ENCODE results near the gene CNN1. TPM values are rescaled to one million over a fixed set of nuclear protein-coding genes. Genes with fewer than 3 reads are reported as not detected.
A peak's percentile ranks its signal among the peaks of the same experiment; 100 is the strongest.

The CNN1 gene
- 29.8 and 32.4 TPM in 2 replicates for total RNA-seq (2021; fragmentation: NEBNext Ultra II Directional; extraction: Animal tissue kit (Norgen Biotek cat#: 25700))
- 50.8 and 62.8 TPM in 2 replicates for polyA plus RNA-seq (2011; rRNA removed)
- polyA plus RNA-seq (2011; cell fraction: cytosol; rRNA removed), result 40.5 TPM
- 23.7 TPM for polyA plus RNA-seq (2011; cell fraction: nucleus; rRNA removed)
- polyA plus RNA-seq (2012, experiment 1 of 2), result 18.1 to 31.2 TPM (median 28.0 TPM) in 4 replicates
- polyA plus RNA-seq (2012, experiment 2 of 2), result 23.3 TPM
- polyA plus RNA-seq (2013, experiment 1 of 2), result 18.4 TPM
- 19.1 TPM for polyA plus RNA-seq (2013, experiment 2 of 2)
- 7.7 and 14.6 TPM in 2 replicates for polyA minus RNA-seq (2011; rRNA and poly(A)+ RNA removed)
- 18.9 TPM for polyA minus RNA-seq (2011; cell fraction: cytosol; rRNA and poly(A)+ RNA removed)
- polyA minus RNA-seq (2011; cell fraction: nucleus; rRNA and poly(A)+ RNA removed), result 5.3 TPM
- long read RNA-seq, experiment 1, transcript CNN1-201 (7 exons, 1,633 nt), result major isoform, 12 of 27 reads
- long read RNA-seq, experiment 1, partial matches to known transcripts, result 8 of 27 reads
- long read RNA-seq, experiment 1, other reads (novel, unspliced or antisense), result 7 of 27 reads
- long read RNA-seq, experiment 2, partial matches to known transcripts, result 5 of 9 reads
- long read RNA-seq, experiment 2, other reads (novel, unspliced or antisense), result 2 of 9 reads

DNA sequence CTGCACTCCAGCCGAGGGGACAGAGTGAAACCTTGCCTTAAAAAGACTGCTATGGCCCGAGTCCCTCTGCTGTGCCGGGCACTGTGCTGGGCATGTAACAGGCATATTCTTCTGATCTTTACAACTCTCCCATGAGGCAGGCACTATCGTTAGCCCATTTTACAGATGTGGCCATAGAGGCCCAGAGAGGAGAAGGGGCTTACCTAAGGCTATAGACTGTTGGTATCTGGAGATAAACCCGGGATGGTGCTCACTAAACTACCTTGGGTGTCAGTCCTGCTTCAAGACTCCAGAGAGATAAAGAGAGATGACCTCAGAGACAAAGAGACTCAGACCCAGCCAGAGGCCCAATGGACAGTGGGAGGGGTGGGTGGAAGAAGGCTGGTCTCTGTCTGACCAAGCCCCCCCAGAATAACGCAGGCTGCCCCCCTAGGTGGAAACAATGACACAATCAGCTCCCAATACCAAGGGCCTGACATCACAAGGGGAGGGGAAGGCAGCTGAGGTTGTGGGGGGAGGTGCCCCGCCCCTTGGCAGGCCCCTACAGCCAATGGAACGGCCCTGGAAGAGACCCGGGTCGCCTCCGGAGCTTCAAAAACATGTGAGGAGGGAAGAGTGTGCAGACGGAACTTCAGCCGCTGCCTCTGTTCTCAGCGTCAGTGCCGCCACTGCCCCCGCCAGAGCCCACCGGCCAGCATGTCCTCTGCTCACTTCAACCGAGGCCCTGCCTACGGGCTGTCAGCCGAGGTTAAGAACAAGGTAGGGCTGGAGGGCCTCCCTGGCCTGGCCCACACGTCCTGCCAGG, at the start of gene CNN1:
Gene CNN1, plus strand, starts transcription at position 620 of the 805 bp plus-strand sequence. Its CDS starts 77 bp downstream, at position 697.
- no peaks in the 10 kb centered on the region for H3K79me2 ChIP-seq (ENCODE audit: control insufficient read depth in 1 of 2, insufficient read depth in 2 of 2, low read length in 2 of 2)
- no peaks in the 10 kb centered on the region for H3K79me1 ChIP-seq (ENCODE audit: low read depth, low read length)
- H2BK5ac ChIP-seq (ENCODE audit: low read depth, low read length), result no peak within 1 kb of the TSS; the same call in 1 of the 2 replicates
- no peak within 1 kb of the TSS for H4K5ac ChIP-seq (ENCODE audit: insufficient read length, low read depth, low read length)
- no peak within 1 kb of the TSS for H3K56ac ChIP-seq (replicated peaks; ENCODE audit: insufficient read length, low read depth, low read length)
- H4K8ac ChIP-seq (ENCODE audit: extremely low read depth, insufficient read depth, low read length), result 0 out of 2 replicates have a peak within 1 kb of the TSS, but pooled peaks have one; percentile 52
- H3K18ac ChIP-seq (ENCODE audit: extremely low read depth, low read length), result peak within 1 kb of the TSS; percentile 14; the same call in 1 of the 2 replicates
- 0 out of 2 replicates have a peak within 1 kb of the TSS, but pooled peaks have one; percentile 36 for H2AFZ ChIP-seq (ENCODE audit: low read length)
- peaks cover 7% of the 10 kb centered on the region; the same call in 1 of the 2 replicates for H3K23me2 ChIP-seq (ENCODE audit: low read depth, low read length)
- H2BK15ac ChIP-seq (ENCODE audit: low read length), result peak within 1 kb of the TSS; percentile 72
- 24% methylated on average over 21 of the region's 21 CpGs; no CpG with 5 or more reads in 1 of the 2 experiments for WGBS, 2 experiments (ENCODE audit: extremely low coverage in 1 of 2, insufficient coverage in 1 of 2, insufficient read length in 1 of 2, insufficient replicate concordance in 2 of 2, low coverage in 1 of 2, low lambda C conversion rate in 2 of 2, missing lambda C conversion rate in 1 of 2)
- H3K4ac ChIP-seq (replicated peaks; ENCODE audit: insufficient read length, low read depth, low read length), result no peak within 1 kb of the TSS
- POLR2A ChIA-PET (ENCODE audit: partially characterized antibody), result interaction anchor here (0.7 to 1.9 kb wide), 8 partner anchors 9 to 188 kb away, joined by 3 to 15 read pairs (median 4); partner anchors contain the start of genes ECSIT, ELOF1 and ZNF653
- H4K91ac ChIP-seq (replicated peaks; ENCODE audit: insufficient read length, low read length), result peak within 1 kb of the TSS; percentile 80
- H3K23ac ChIP-seq (ENCODE audit: insufficient read length), result no peak within 1 kb of the TSS
- peak within 1 kb of the TSS; percentile 27 to 54 (median 42); a peak in 7 of 8 replicates for H3K4me3 ChIP-seq (ENCODE audit: extremely low read depth in 1 of 4, insufficient read depth in 2 of 4, low read depth in 3 of 4, low read length in 4 of 4)
- peak within 1 kb of the TSS in 2 of 4 experiments; percentile 20 to 52; a peak in 4 of 7 replicates for H3K9ac ChIP-seq (replicated peaks in 1 of 4; ENCODE audit: extremely low read depth in 1 of 4, low read depth in 3 of 4, low read length in 3 of 4)
- H3K27ac ChIP-seq (ENCODE audit: low read depth, low read length), result no peak within 1 kb of the TSS; the same call in 1 of the 2 replicates
- H3K4me2 ChIP-seq (ENCODE audit: insufficient read depth in 1 of 2, low read depth in 2 of 2, low read length in 2 of 2), result peak within 1 kb of the TSS; percentile 73 to 78
- no peaks in the 10 kb centered on the region for H4K20me1 ChIP-seq (replicated peaks in 1 of 2; ENCODE audit: control insufficient read depth in 1 of 2, insufficient read depth in 2 of 2, low read length in 2 of 2)
- no peak within 1 kb of the TSS for H2BK20ac ChIP-seq (ENCODE audit: low read length)
- H2BK12ac ChIP-seq (ENCODE audit: low read depth, low read length), result peak within 1 kb of the TSS; percentile 81
- no peaks in the 10 kb centered on the region for H3K36me3 ChIP-seq (ENCODE audit: control insufficient read depth in 2 of 4, insufficient read depth in 4 of 4, low read length in 3 of 4)
- H3K27me3 ChIP-seq (replicated peaks in 1 of 4; ENCODE audit: control insufficient read depth in 3 of 4, extremely low read depth in 1 of 4, insufficient read depth in 3 of 4, low read length in 3 of 4), result no peaks in the 10 kb centered on the region; a peak in 1 of 7 replicates
- H3K4me1 ChIP-seq (replicated peaks in 1 of 4; ENCODE audit: control insufficient read depth in 3 of 4, insufficient read depth in 4 of 4, low read length in 3 of 4), result peaks cover 4 to 20% (median 18%) of the 10 kb centered on the region in 4 experiments
- CTCF ChIA-PET (ENCODE audit: partially characterized antibody), result interaction anchor here (0.8 to 2.3 kb wide), 8 partner anchors 9 to 158 kb away, joined by 3 to 9 read pairs (median 4); partner anchors contain the start of gene ECSIT
- 0 out of 2 replicates have a peak within 1 kb of the TSS, but pooled peaks have one; percentile 17 for H2AK5ac ChIP-seq (ENCODE audit: low read depth, low read length)
- H3K14ac ChIP-seq (ENCODE audit: insufficient read length), result no peak within 1 kb of the TSS
- H3K9me3 ChIP-seq (ENCODE audit: insufficient read depth in 2 of 2, low read depth in 1 of 2, low read length in 1 of 2), result no peaks in the 10 kb centered on the region
- no peak within 1 kb of the TSS for H2BK120ac ChIP-seq (replicated peaks; ENCODE audit: low read depth, low read length)
- peak; percentile 76 to 83 for DNase-seq (ENCODE audit: low read depth in 1 of 2, low spot score in 2 of 2)
- FAIRE-seq, result no peak
- TF ChIP-seq POLR2AphosphoS5 (IDR thresholded peaks at IDR 0.05; ENCODE audit: low read depth, low read length) (peak; percentile 57; the same call in 1 of the 2 replicates), CBX5 (IDR thresholded peaks at IDR 0.05; ENCODE audit: low read depth, low read length) (no peak), GTF2F1 (IDR thresholded peaks at IDR 0.05; ENCODE audit: borderline replicate concordance, low read depth, low read length) (no peak), SUZ12 (IDR thresholded peaks at IDR 0.05; ENCODE audit: low read length) (no peak), JUN (IDR thresholded peaks at IDR 0.05; ENCODE audit: low read depth, low read length) (0 out of 2 replicates have a peak, but pooled peaks have one; percentile 32), MAFK (IDR thresholded peaks at IDR 0.05; ENCODE audit: low read depth, low read length) (no peak)
